Right lobe of liver (tissue), 6 donors: ENCODE data around the gene MARVELD3. TPM values are rescaled to one million over a fixed set of nuclear protein-coding genes. Genes with fewer than 3 reads are reported as not detected.
"Not testable (repeated sequence)": the region's sequence is repeated elsewhere in the genome, so short reads cannot be mapped to it uniquely, and the experiment has no call there.

Source experiments
- ATAC-seq, 4 donors: fragments of 200-7000 bp; cut with Tn5 transposase; one replicate each; pipeline ENCODE4 v1.9.1; 2020; ENCODE audit warnings: mild to moderate bottlenecking in 4 of 4, moderate library complexity in 4 of 4
- DNase-seq, 3 donors: peaks; one replicate each; pipeline ENCODE4 v3.0.0-alpha.2; 2020
- H3K27ac ChIP-seq, 3 donors: fragments of 200-600 bp; one replicate each; pipeline ENCODE4 v1.8.0; 2022
- H3K27me3 ChIP-seq, 2 donors: fragments of 200-600 bp; one replicate each; pipeline ENCODE4 v1.8.0; 2022
- H3K36me3 ChIP-seq, 4 donors: fragments of 200-600 bp; sonication (generic) in 1 of 4; one replicate each; pipeline versions ENCODE4 v1.5.1 to v1.8.0; 2017 to 2022; ENCODE audit warnings: control low read depth in 1 of 4
- H3K4me1 ChIP-seq, 4 donors: fragments of 200-600 bp; sonication (generic) in 1 of 4; one replicate each; pipeline versions ENCODE4 v1.5.1 to v1.8.0; 2017 to 2022; ENCODE audit warnings: control low read depth in 1 of 4
- H3K4me3 ChIP-seq, 3 donors: fragments of 200-600 bp; one replicate each; pipeline ENCODE4 v1.8.0; 2022
- H3K9me3 ChIP-seq, 4 donors: fragments of 200-600 bp; sonication (generic) in 1 of 4; one replicate each; pipeline versions ENCODE4 v1.5.1 to v1.8.0; 2017 to 2022; ENCODE audit warnings: control low read depth in 1 of 4
- CTCF ChIP-seq, 4 donors: fragments of 200-600 bp in 3 of 4; fragments of 450-650 bp in 1 of 4; IDR thresholded peaks; one replicate each; pipeline versions ENCODE4 v1.5.1 to v1.8.0; 2016 to 2022; ENCODE audit warnings: antibody characterized with exemption in 4 of 4, mild to moderate bottlenecking in 2 of 4
- POLR2A ChIP-seq: fragments of 450-650 bp; IDR thresholded peaks from one replicate; pipeline ENCODE4 v1.6.1; 2017; ENCODE audit warnings: antibody characterized with exemption, mild to moderate bottlenecking
- WGBS: methylation state at CpG from one replicate; pipeline ENCODE4 v1.1.6; 2018; ENCODE audit warnings: low coverage, low lambda C conversion rate; ENCODE audit not compliant: insufficient coverage; ENCODE audit errors: missing lambda C conversion rate; 5-methylcytosine and 5-hydroxymethylcytosine counted together
- intact Hi-C, 2 donors: fragments of 100-400 bp; cut with DNase I; formaldehyde crosslinking; loops; one replicate each; pipeline versions ENCODE4 v1.11.2 to v1.14.1; 2022
- total RNA-seq, 6 experiments: library from RNA; depleted of rRNA in 2 of 6; stranded (reverse); fragments of >200 nt in 2 of 6; fragmentation: NEBNext Ultra II Directional in 3 of 6; extraction: Animal tissue kit (Norgen Biotek cat#: 25700) in 3 of 6; gene quantifications; one replicate each; pipeline versions ENCODE4 v1.1.0 to v1.2.4, GENCODE V29; 2016 to 2023
- donor health status: DM: no; HTN: yes; CAD: no.
- donor health status: DM: no; HTN: no; CAD: no.
- donor health status: DM: no; HTN: no; CAD: no.
- donor health status: DM: no; HTN: yes; CAD: no.
- donor health status: DM: no; HTN: yes; CAD: no.

Gene MARVELD3
- total RNA-seq, 6 experiments from 2014 or later = 4.4 to 9.2 (median 5.6) TPM

DNA sequence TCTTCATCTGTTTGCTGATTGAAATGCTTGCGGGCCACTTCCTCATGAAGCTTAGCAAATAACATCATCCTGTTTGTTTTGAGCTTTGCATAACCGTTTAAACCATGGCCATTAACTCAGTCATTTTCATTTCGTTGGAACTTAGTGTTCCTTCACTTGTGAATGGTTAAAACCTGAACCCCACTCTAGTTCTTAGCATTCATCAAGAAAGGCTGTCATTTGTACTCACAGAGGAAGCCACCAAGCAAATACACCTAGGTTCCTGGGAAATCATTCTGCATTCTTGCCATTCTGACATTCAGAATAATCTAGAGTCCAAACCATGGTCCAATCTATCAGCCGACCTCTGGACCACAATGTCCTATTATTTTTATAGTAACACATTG is 40.7 kb upstream of the MARVELD3 start:
- Histone ChIP-seq H3K27ac (peak overlapping the region; percentile 87 to 97 (median 95)), H3K9me3 (no peaks in the 10 kb centered on the region), H3K36me3 (no peaks in the 10 kb centered on the region), H3K4me3 (peak overlapping the region in 1 of 3 donors; percentile 3), H3K4me1 (peaks cover 0 to 35% (median 11%) of the 10 kb centered on the region in 4 donors), H3K27me3 (no peaks in the 10 kb centered on the region)
- intact Hi-C loops = no loop called here
- peak; percentile 41 to 55 (median 52) for ATAC-seq
- TF ChIP-seq POLR2A = peak; percentile 51
- TF ChIP-seq CTCF (IDR thresholded peaks at IDR 0.05) = no peak
- DNase-seq = no peak
- 10% methylated on average over 4 of the region's 4 CpGs for WGBS

DNA sequence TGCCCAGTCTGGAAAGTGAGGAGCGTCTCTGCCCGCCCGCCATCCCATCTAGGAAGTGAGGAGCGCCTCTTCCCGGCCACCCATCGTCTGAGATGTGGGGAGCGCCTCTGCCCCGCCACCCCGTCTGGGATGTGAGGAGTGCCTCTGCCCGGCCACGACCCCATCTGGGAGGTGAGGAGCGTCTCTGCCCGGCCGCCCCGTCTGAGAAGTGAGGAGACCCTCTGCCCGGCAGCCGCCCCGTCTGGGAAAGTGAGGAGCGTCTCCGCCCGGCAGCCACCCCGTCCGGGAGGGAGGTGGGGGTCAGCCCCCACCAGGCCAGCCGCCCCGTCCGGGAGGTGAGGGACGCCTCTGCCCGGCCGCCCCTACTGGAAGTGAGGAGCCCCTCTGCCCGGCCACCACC is 36.6 kb upstream of the MARVELD3 start:
- peaks cover 0 to 48% (median 13%) of the 10 kb centered on the region in 4 donors for H3K4me1 ChIP-seq
- DNase-seq, H3K36me3 ChIP-seq, H3K27me3 ChIP-seq, intact Hi-C loops, H3K4me3 ChIP-seq, H3K27ac ChIP-seq, H3K9me3 ChIP-seq, ATAC-seq: not testable (repeated sequence)
- WGBS = 100% methylated on average over 4 of the region's 30 CpGs

DNA sequence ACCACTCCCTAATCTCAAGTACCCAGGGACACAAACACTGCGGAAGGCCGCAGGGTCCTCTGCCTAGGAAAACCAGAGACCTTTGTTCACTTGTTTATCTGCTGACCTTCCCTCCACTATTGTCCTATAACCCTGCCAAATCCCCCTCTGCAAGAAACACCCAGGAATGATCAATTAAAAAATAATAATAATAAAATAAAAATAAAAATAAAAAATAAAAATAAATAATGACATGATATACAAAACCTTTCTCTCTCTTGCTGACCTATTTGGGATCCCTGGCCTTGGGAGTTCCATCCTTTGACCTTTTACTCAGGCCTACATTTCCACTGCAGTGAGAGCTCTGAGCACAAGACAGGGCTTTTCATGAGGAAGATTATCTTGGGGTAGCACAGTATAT is 35.9 kb upstream of the MARVELD3 start:
- ATAC-seq = peak in 1 of 4 donors; percentile 2
- no CpG with 5 or more reads among the region's 2 CpGs for WGBS
- H3K9me3 ChIP-seq, H3K4me3 ChIP-seq, H3K27me3 ChIP-seq, H3K36me3 ChIP-seq, DNase-seq, intact Hi-C loops: not testable (repeated sequence)
- peak overlapping the region in 2 of 3 donors; percentile 96 to 98 for H3K27ac ChIP-seq
- peaks cover 0 to 52% (median 16%) of the 10 kb centered on the region in 4 donors for H3K4me1 ChIP-seq

GRCh38 chr16:71590584-71590983 is 35.4 kb upstream of the MARVELD3 start:
- peak overlapping the region; percentile 6 to 98 (median 96) for H3K27ac ChIP-seq
- no peak overlapping the region for H3K4me3 ChIP-seq
- H3K36me3 ChIP-seq = no peaks in the 10 kb centered on the region
- intact Hi-C loops = no loop called here
- WGBS = 18% methylated on average over 4 of the region's 4 CpGs
- no peaks in the 10 kb centered on the region for H3K27me3 ChIP-seq
- DNase-seq (peak in 1 of 3 donors; percentile 89), ATAC-seq (peak; percentile 36 to 69 (median 55))
- H3K9me3 ChIP-seq = no peaks in the 10 kb centered on the region
- peaks cover 0 to 52% (median 16%) of the 10 kb centered on the region in 4 donors for H3K4me1 ChIP-seq
- TF ChIP-seq CTCF (IDR thresholded peaks at IDR 0.05) = no peak
- peak; percentile 44 for TF ChIP-seq POLR2A

- 42% methylated on average over 3 of the region's 3 CpGs for WGBS
- TF ChIP-seq POLR2A (no peak), CTCF (IDR thresholded peaks at IDR 0.05) (no peak)
Measured at GRCh38 chr16:71591917-71592316, 34.1 kb upstream of the MARVELD3 start.

More at GRCh38 chr16:71591917-71592316, 34.1 kb upstream of the MARVELD3 start:
- no peak for DNase-seq
- no peak overlapping the region for H3K4me3 ChIP-seq
- intact Hi-C loops = no loop called here
- no peaks in the 10 kb centered on the region for H3K27me3 ChIP-seq
- no peaks in the 10 kb centered on the region for H3K36me3 ChIP-seq
- ATAC-seq = no peak
- H3K27ac ChIP-seq = peak overlapping the region in 2 of 3 donors; percentile 96 to 98
- H3K4me1 ChIP-seq = peaks cover 0 to 48% (median 18%) of the 10 kb centered on the region in 4 donors
- H3K9me3 ChIP-seq = no peaks in the 10 kb centered on the region
